DND-41 (cell line): Measurements from ENCODE around the gene SLC5A4.

Experiments used
- CTCF ChIP-seq: IDR thresholded peaks from 2 replicates; pipeline ENCODE4 v1.5.1; 2012; ENCODE audit warnings: borderline replicate concordance, low read length, moderate library complexity, mild to moderate bottlenecking; ENCODE audit not compliant: poor library complexity, severe bottlenecking; ENCODE audit errors: extremely low read depth
- EZH2 ChIP-seq: IDR thresholded peaks from 3 replicates; pipeline ENCODE4 v1.6.1; 2012; ENCODE audit warnings: borderline replicate concordance, low read depth, mild to moderate bottlenecking, moderate library complexity, low read length, inconsistent platforms; ENCODE audit not compliant: severe bottlenecking

DNA sequence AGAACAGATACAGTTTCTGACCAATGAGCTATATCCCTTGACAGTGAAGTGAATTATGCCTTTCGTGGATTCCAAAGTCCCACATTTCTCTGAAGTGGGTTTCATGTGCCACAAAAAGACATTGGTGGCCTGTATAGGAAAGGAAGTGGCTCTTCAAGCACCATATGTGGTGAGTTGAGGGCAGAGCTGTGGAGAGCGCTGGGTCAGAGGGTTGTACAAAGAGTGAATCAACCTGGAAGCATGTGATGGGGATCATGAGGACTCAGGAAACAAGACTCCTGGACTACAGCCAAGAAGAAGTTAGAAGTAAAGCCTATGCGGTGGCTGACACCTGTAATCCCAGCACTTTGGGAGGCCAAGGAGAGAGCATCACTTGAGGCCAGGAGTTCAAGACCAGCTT, 579 bp upstream of the SLC5A4 start:
- TF ChIP-seq CTCF (no peak), EZH2 (no peak)
